GM21447 (cell line): ENCODE results near the gene UFD1.
A peak's percentile ranks its signal among the peaks of the same experiment; 100 is the strongest.
"Not testable (repeated sequence)": the region's sequence is repeated elsewhere in the genome, so short reads cannot be mapped to it uniquely, and the experiment has no call there.

Source experiments
- ATAC-seq: cut with Tn5 transposase; IDR thresholded peaks from one replicate; pipeline ENCODE4 v1.9.1; 2021; ENCODE audit not compliant: unreplicated experiment

Gene UFD1

DNA sequence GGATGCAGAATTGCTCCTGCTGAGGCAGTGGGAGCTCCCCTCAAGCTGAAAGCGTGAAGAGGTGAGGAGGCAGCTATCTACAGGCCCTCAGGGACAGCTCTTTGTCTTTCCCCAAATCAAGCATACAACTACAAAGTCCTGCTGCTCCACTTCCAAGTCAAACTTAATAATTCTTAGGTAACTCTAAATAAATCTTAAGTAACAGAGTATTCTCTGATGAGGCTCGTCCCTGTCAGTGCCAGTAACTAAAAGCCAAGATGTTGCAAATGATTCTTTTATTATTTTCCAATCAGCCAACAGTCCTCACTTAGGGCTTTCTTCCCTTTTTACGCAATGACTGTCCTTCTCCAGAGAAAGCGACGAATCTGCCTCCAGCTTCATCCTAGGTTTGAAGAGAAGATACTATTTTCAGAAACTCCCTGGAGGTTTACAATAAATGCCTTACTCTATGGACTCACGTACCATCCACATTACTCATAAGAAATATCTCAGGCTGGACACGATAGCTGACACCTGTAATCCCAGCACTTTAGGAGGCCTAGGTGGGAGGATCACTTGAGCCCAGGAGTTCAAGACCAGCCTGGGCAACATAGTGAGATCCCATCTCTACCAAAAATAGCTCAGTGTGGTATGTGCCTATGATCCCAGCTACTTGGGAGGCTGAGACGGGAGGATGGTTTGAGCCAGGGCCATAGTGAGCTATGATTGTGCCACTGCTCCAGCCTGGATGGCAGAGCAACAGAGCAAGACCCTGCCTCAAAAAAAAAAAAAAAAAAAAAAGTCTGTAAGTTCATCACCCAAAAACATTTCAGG is 28.4 kb downstream of the UFD1 start:
- no peak for ATAC-seq

DNA sequence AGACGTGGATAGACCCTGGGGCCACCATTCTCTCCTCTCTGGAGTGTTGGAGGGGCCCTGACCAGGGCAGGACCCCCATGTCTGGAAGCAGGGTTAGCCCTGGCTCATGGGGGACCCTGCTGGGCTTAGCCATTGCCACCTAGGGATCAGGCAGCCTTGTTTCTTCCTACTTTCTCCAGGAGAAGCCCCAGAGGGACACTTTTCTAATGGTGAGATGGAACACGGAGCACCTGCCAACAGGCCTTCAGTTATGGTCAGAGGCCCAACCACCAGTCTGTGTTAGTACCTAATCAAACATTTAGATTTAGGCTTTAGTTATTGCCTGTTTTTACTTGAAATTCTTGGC is 29.6 kb downstream of the UFD1 start:
- no peak for ATAC-seq

DNA sequence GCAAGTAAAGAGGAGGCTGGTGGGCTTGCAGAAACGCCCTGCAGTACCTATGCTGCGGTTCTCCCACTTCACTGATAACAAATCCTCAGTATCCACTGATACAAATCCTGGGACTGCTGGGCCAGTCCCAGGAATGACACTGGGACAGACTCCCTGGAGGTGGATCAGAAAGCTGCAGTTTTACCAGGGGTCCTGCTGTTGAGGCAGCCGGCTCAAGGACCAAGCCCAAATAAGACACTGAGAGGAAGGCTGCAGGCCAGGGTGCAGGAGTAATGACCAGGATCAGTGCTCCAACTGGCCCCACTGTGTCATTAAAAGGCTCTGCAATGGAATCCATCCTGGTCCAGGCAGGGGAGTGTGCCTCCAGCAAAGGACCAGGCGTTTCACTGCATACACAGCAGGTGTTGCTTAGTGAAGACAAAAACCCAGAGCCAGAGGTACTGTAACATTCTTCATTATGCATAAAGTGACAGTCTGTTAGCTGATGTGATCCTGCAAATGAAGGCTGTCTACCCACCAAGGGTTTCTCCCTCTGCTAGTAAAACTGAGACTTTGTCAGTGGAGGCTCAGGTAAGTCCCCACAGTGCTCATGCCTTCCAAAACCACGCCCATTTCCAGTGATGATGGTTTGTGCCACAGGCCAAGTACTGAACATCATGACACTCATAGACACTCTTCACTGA is 30.1 kb downstream of the UFD1 start:
- ATAC-seq: no peak

- ATAC-seq: no peak
Observed at GRCh38 chr22:19448076-19448607, 30.9 kb downstream of the UFD1 start.

GRCh38 chr22:19447330-19448075 is 31.5 kb downstream of the UFD1 start, which contains the start of gene C22orf39:
TSS of gene C22orf39 (minus strand) at chr22:19447711. CDS start at chr22:19447688, 23 bp downstream.
- peak; percentile 76 for ATAC-seq

- ATAC-seq: no peak
Observed at GRCh38 chr22:19446603-19447329, 32.2 kb downstream of the UFD1 start.

- not testable (repeated sequence) for ATAC-seq
Observed at GRCh38 chr22:19445279-19445982, 33.6 kb downstream of the UFD1 start.

DNA sequence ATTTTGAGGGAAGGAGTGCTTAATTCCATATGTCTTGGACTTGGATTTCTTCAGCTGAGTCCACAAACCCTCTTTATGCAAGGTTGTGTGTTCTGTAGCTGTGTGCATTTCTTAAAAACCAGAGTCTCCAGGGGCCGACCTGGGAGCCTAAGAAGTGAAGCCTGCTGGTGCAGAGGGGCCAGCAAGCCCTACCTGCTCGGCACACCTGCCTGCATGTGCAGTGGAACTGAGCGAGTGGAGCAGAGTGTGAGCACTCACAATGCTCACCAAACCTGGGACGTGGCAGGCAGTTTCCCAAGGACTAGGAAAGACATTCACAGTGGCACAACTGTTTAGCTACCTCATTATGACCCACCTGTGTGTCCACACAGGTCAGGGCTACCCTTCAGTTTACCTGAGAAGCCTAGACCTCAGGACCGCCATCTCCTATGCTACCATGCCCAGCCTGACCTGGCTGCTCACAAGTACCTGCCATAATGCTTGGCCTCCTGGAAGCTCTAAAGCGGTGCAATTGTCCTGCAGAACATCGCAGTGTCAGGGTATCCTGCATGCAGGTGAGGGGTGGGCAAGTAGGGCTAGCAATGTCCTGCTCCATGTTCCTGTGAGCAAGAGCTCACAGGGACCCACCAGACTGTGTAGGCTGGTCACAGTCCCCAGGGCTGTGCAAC is 35.3 kb downstream of the UFD1 start:
- ATAC-seq: no peak

DNA sequence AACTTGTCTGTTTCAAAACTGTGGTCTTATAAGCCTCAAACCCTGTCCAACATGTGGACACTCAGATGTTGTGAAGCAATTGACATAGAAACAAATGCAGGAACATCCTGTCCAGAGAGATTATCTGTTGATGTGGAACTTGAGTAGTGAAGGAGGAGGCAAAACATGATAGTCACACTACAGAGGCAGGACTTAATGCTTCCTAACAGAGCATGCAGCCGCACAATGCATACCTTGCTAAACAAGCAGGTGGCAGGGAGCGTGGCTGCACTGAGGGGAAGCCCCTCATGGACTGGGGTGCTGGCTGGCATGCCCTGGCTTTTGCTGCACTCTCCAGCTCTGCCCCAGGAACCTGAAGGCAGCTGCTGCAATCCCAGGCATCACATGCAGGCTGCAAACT is 36.8 kb downstream of the UFD1 start:
- ATAC-seq: no peak

- ATAC-seq: no peak
Observed at GRCh38 chr22:19440411-19441195, 38.4 kb downstream of the UFD1 start.

DNA sequence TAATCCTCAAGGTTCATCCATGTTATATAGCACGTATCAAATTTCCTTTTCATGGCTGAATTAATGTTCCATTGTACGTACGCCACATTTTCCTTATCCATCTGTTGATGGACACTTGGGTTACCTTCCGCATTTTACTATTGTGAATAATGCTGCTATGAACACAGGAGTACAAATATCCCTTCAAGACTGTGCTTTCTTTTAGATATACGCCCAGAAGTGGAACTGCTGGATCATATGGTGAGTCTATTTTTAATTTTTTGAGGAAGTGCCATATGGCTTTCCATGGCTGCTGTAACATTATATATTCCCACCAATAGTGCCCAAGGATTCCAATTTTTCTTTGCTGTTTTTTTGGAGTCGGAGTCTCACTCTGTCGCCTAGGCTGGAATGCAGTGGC is 40.7 kb downstream of the UFD1 start:
- no peak for ATAC-seq

DNA sequence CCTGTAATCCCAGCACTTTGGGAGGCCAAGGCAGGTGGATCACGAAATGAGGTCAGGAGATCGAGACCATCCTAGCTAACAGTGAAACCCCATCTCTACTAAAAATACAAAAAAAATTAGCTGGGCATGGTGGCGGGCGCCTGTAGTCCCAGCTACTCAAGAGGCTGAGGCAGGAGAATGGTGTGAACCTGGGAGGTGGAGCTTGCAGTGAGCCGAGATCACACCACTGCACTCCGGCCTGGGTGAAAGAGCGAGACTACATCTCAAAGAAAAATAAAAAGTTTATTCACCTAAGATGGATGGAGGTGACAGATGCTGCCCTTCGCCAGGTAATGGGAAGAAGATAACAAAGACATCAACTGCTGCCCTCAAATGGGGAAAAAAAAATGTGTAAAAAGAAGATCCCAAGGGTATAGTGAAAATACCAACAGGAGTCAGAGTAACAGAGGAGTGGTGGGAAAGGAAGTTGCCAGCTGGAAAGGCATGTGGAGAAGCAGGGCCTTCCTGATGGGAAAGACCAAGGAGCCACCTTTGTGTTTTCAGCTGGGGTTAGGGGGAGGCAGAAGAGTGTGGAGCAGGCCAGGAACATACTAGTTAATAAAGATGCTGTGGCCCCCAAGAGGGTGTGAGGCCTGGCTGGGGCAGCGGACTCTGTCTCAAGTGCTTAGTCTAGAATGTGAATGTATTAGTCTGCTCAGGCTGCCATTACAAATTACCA is 42.4 kb downstream of the UFD1 start:
- ATAC-seq: not testable (repeated sequence)

GRCh38 chr22:19434829-19435580 is 44.0 kb downstream of the UFD1 start:
- ATAC-seq: no peak

GRCh38 chr22:19434401-19434800 is 44.6 kb downstream of the UFD1 start:
- no peak for ATAC-seq

GRCh38 chr22:19432133-19432851 is 46.7 kb downstream of the UFD1 start, which contains the start of gene MRPL40:
TSS of gene MRPL40 (plus strand) at chr22:19432545. CDS start at chr22:19432555, 10 bp downstream.
- ATAC-seq: peak; percentile 66

DNA sequence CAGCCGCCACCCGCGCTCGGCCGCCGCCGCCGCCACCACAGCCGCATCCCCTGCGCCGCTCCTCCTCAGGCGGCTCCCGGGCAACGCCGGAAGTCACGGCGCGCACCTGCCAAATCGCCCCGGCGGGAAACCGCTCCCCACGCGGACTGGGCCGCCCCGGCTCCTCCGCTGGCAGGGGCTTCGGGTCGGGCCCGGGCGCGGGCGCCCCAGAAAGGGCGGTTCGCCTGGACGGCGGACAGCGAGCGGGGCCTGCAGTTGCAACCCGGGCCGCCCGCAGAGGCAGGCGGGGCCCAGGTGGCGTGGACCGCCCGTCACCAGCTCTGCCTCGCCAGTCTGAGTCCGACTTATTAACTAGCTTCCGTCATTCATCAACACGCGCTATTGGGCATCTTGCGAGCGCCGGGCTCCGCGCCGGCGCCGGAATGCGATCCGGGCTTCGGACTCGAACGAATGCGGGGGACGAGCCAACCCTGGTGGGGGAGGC is 47.3 kb downstream of the UFD1 start, which contains the start of gene HIRA:
HIRA (minus strand) TSS at position 85 of the 484 bp plus-strand sequence. CDS start 257 bp downstream, outside the sequence.
- ATAC-seq: peak; percentile 42
